Lower leg skin (tissue), 3 donors: ENCODE results near the gene DPY19L2.
"Not testable (repeated sequence)": the region's sequence is repeated elsewhere in the genome, so short reads cannot be mapped to it uniquely, and the experiment has no call there.

Source experiments
- POLR2A ChIP-seq, 2 donors: fragments of 450-650 bp; IDR thresholded peaks; one replicate each; pipeline ENCODE4 v1.6.1; 2016 to 2017; ENCODE audit warnings: antibody characterized with exemption in 2 of 2, mild to moderate bottlenecking in 1 of 2, moderate library complexity in 1 of 2
- TF ChIP-seq, protein P1 (sequence below), 3 donors: fragments of 450-650 bp; IDR thresholded peaks; one replicate each; pipeline ENCODE4 v1.5.1; 2016; ENCODE audit warnings: antibody characterized with exemption in 3 of 3, mild to moderate bottlenecking in 3 of 3, moderate library complexity in 2 of 3

GRCh38 chr12:63604985-63605384, 63.3 kb downstream of the DPY19L2 start:
- TF ChIP-seq, protein P1, sequence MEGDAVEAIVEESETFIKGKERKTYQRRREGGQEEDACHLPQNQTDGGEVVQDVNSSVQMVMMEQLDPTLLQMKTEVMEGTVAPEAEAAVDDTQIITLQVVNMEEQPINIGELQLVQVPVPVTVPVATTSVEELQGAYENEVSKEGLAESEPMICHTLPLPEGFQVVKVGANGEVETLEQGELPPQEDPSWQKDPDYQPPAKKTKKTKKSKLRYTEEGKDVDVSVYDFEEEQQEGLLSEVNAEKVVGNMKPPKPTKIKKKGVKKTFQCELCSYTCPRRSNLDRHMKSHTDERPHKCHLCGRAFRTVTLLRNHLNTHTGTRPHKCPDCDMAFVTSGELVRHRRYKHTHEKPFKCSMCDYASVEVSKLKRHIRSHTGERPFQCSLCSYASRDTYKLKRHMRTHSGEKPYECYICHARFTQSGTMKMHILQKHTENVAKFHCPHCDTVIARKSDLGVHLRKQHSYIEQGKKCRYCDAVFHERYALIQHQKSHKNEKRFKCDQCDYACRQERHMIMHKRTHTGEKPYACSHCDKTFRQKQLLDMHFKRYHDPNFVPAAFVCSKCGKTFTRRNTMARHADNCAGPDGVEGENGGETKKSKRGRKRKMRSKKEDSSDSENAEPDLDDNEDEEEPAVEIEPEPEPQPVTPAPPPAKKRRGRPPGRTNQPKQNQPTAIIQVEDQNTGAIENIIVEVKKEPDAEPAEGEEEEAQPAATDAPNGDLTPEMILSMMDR (IDR thresholded peaks at IDR 0.05): not testable (repeated sequence)
- TF ChIP-seq POLR2A (IDR thresholded peaks at IDR 0.05): not testable (repeated sequence)
